Fibroblast of pulmonary artery (primary cell): Measurements from ENCODE around the gene PNRC1.

Source experiments
- DNase-seq: peaks from one replicate; pipeline ENCODE4 v3.0.0-alpha.2; 2010; ENCODE audit warnings: low read depth
- H3K4me3 ChIP-seq: replicated peaks from 2 replicates; pipeline ENCODE4 v1.5.1; 2011; ENCODE audit warnings: low read depth, mild to moderate bottlenecking, control low read depth, low read length, moderate library complexity
- TF ChIP-seq, protein P1 (sequence below): IDR thresholded peaks from 2 replicates; pipeline ENCODE4 v1.5.1; 2011; ENCODE audit warnings: mild to moderate bottlenecking, control low read depth, low read length, inconsistent platforms; ENCODE audit errors: missing control alignments

The PNRC1 gene

GRCh38 chr6:89081423-89082322 is 1.1 kb downstream of the PNRC1 start:
- peak; percentile 97 for DNase-seq
- peak overlapping the region; percentile 63 for H3K4me3 ChIP-seq
- TF ChIP-seq, protein P1, sequence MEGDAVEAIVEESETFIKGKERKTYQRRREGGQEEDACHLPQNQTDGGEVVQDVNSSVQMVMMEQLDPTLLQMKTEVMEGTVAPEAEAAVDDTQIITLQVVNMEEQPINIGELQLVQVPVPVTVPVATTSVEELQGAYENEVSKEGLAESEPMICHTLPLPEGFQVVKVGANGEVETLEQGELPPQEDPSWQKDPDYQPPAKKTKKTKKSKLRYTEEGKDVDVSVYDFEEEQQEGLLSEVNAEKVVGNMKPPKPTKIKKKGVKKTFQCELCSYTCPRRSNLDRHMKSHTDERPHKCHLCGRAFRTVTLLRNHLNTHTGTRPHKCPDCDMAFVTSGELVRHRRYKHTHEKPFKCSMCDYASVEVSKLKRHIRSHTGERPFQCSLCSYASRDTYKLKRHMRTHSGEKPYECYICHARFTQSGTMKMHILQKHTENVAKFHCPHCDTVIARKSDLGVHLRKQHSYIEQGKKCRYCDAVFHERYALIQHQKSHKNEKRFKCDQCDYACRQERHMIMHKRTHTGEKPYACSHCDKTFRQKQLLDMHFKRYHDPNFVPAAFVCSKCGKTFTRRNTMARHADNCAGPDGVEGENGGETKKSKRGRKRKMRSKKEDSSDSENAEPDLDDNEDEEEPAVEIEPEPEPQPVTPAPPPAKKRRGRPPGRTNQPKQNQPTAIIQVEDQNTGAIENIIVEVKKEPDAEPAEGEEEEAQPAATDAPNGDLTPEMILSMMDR = no peak

DNA sequence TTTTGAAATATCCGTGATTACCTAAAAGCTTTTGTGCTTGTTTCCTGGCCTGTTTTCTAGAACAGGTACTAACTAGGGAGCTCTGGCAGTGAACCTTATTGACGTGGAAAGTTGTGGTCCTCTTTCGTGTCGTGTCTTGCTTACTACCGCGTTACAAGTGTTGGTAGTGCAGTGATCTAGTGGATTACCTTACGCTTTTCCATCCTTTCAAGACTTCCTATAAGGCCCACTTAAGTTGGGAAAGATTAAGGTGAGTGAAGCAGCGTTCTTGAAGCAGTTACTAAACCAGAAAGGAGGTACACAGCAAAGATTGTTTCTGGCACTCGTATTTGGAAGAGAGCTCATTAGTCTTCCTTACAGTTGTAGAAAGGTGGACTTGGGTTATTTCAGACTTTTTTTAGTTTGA is 1.9 kb downstream of the PNRC1 start:
- DNase-seq = peak; percentile 61
- TF ChIP-seq, protein P1 = no peak

DNA sequence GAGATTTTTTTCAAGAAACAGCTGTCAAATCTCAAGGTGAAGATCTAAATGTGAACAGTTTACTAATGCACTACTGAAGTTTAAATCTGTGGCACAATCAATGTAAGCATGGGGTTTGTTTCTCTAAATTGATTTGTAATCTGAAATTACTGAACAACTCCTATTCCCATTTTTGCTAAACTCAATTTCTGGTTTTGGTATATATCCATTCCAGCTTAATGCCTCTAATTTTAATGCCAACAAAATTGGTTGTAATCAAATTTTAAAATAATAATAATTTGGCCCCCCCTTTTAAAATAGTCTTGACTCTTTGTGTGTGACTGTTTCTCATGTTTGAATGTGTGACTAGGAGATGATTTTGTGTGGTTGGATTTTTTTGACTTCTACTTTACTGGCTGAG is 4.0 kb downstream of the PNRC1 start:
- no peak for DNase-seq
- H3K4me3 ChIP-seq = peak overlapping the region; percentile 63
- TF ChIP-seq, protein P1 = no peak

More for the DNA sequence above, 1.9 kb downstream of the PNRC1 start:
- H3K4me3 ChIP-seq = peak overlapping the region; percentile 63

DNA sequence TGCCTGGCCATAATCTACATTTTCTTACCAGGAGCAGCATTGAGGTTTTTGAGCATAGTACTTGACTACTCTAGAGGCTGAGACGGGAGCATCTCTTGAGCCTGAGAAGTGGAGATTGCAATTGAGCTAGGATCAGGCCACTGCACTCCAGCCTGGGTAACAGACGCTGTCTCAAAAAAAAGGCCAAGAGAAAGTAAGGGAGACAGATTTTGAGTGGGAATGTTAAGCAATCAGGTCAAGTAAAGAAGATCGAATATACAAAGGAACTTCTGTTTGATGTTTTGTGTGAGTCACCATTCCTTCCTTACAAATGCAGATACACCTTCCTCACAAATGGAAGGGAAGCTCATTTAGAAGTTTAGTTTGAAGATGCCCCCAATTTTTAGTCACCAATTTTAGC is 4.4 kb downstream of the PNRC1 start:
- TF ChIP-seq, protein P1 = no peak
- H3K4me3 ChIP-seq = peak overlapping the region; percentile 63
- DNase-seq = peak; percentile 43

DNA sequence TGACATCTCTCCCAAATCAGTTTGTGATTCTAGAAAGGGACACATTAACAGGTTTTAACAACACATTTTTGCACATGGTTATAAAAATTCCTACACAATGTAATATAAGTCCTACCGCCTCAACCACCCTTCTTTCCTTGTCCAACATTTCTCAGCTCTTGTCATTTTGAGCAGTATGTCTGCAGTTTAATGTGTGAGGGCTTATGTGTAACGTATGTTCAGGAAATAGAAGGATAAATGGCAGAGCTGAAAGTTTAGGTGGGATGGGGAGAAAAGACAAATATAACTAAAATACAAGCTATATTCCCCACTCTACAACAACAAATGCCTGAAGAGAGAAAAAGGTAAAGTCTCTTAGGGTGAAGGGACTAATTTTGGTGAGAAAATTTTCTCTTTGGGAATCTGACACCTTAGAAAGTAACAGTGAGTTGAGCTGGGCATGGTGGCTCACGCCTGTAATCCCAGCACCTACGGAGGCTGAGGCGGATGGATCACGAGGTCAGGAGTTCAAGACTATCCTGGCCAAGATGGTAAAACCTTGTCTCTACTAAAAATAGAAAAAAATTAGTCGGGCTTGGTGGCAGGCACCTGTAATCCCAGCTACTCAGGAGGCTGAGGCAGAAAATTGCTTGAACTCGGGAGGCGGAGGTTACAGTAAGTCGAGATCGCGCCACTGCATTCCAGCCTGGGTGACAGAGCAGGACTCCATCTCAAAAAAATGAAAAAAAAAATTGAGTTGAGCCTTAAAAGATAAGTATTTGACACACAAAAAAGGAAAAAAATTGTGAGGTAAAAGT is 5.1 kb downstream of the PNRC1 start:
- no peak overlapping the region for H3K4me3 ChIP-seq
- TF ChIP-seq, protein P1 = no peak
- peak; percentile 47 for DNase-seq

DNA sequence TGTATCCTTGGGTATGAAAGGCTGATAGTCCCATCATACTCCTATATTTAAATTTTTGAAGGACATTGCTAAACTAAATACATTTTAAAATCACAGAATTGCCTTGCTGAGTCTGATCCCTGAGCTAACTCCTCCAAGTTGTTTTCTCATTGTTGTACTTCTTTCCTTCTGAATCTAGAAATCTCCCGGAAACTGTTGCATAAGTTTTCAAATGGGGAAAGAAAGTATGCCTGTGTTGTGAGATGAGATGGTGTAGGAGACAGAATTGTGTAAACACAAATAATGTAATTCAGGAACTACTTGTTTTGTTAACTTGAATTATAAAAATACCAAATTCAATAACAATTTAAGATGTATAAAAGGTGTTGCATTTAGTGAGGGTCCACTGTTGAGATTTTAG is 7.3 kb downstream of the PNRC1 start:
- H3K4me3 ChIP-seq = no peak overlapping the region
- TF ChIP-seq, protein P1 = no peak
- peak; percentile 40 for DNase-seq
